GM12892 (cell line): Measurements from ENCODE around the gene USP14.

ENCODE experiments used
- DNase-seq: peaks from one replicate; pipeline ENCODE4 v3.0.0; 2011; ENCODE audit not compliant: insufficient read length
- FAIRE-seq: peaks from 2 replicates; lab custom pipeline; 2011; peaks lifted over from hg19 to GRCh38; lab: Jason Lieb, UNC
- POLR2A ChIP-seq: IDR thresholded peaks from 2 replicates; pipeline ENCODE4 v1.6.1; 2011; ENCODE audit warnings: low read depth, low read length, control low read depth
- POLR2AphosphoS5 ChIP-seq: IDR thresholded peaks from 2 replicates; pipeline ENCODE4 v1.6.1; 2011; ENCODE audit warnings: low read depth, low read length, control low read depth
- TAF1 ChIP-seq: IDR thresholded peaks from 2 replicates; pipeline ENCODE4 v1.6.1; 2011; ENCODE audit warnings: low read depth, mild to moderate bottlenecking, control low read depth, low read length, borderline replicate concordance

USP14 gene

DNA sequence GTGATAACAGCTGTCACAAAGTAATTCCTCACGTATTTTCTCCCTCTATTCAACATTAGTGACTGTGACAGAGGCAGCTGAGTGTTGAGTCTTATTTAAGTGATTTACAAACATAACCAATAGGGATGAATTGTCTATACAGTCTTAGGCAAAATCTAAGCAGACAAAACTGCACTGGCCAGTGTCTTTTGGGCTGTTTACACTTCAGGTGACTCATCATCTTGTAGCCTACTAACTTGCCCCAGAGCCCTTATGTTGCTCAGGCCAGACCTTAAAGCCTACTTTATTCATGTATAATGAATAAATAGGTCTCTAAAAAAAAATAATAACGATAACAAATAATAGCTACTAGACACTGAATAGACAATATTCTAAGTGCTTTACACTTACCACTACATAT, 92.3 kb downstream of the USP14 start:
- FAIRE-seq: no peak
- DNase-seq: no peak
- TF ChIP-seq POLR2AphosphoS5 (no peak), POLR2A (no peak), TAF1 (no peak)

DNA sequence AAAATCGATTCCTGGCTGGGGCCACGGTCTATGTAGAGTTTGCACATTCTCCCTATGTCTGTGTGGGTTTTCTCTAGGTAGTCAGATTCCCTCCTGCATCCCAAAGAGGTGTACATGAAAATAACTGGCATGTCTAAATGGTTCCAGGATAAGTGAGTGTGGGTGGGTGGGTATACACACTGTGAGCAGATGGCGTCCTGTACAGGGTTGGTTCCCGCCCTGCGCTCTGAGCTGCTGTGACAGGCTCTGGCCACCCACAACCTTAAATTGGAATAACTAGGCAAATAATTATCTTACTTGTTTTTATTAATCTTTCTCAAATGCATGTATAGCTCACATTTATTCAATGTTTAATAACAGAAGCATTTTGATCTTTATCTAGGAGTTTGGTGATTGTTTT, 93.2 kb downstream of the USP14 start:
- TF ChIP-seq TAF1 (no peak), POLR2A (no peak), POLR2AphosphoS5 (no peak)
- FAIRE-seq (no peak), DNase-seq (no peak)

- FAIRE-seq (no peak), DNase-seq (no peak)
- TF ChIP-seq TAF1 (no peak), POLR2A (no peak)
Observed at GRCh38 chr18:253121-253520, 94.8 kb downstream of the USP14 start.

DNA sequence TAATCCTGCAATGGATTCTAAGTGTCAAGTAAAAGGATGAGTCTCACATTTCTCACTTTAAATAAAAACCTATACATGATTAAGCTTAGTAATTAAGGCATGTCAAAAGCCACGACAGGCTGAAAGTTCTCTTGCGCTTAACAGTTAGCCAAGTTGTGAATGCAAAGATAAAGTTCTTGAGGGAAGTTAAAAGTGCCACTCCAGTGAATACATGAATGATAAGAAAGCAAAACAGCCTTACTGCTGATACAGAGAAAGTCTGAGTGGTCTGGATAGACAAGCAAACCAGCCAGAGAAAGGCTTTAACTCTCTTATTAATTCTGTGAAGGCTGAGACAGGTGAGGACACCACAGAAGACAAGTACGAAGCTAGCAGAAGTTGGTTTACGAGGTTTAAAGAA, 96.8 kb downstream of the USP14 start:
- no peak for DNase-seq
- FAIRE-seq: no peak

DNA sequence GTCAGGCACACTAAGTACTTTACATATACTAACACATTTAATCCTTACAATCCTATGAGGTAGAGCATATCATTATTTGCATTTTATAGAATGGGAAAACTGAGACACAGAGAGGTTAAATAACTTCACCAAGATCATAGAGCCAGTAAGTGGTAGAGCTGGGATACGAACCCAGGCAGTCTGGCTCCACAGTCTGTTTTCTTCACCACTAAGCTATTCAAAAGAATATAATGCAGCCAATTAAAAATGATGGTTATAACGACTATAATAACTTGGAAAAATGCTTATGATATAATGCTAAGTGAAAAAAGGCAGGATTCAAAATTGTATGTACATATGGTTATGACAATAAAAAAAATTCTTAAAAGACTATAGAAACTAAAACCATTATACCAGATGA, 102.2 kb downstream of the USP14 start:
- FAIRE-seq (no peak), DNase-seq (no peak)
- TF ChIP-seq POLR2A: no peak
- TF ChIP-seq POLR2AphosphoS5: no peak
- no peak for TF ChIP-seq TAF1

More for the DNA sequence above, 96.8 kb downstream of the USP14 start:
- TF ChIP-seq POLR2AphosphoS5 (no peak), POLR2A (no peak), TAF1 (no peak)

- TF ChIP-seq POLR2A: no peak
- no peak for TF ChIP-seq TAF1
- no peak for TF ChIP-seq POLR2AphosphoS5
- DNase-seq (no peak), FAIRE-seq (no peak)
Observed at GRCh38 chr18:261398-262073, 103.2 kb downstream of the USP14 start.
